GM21737 (cell line): Measurements from ENCODE around the gene PDZRN3.

ENCODE experiments used
- ATAC-seq: cut with Tn5 transposase; IDR thresholded peaks from one replicate; pipeline ENCODE4 v1.9.1; 2021; ENCODE audit warnings: mild to moderate bottlenecking, moderate library complexity; ENCODE audit not compliant: unreplicated experiment

The PDZRN3 gene

DNA sequence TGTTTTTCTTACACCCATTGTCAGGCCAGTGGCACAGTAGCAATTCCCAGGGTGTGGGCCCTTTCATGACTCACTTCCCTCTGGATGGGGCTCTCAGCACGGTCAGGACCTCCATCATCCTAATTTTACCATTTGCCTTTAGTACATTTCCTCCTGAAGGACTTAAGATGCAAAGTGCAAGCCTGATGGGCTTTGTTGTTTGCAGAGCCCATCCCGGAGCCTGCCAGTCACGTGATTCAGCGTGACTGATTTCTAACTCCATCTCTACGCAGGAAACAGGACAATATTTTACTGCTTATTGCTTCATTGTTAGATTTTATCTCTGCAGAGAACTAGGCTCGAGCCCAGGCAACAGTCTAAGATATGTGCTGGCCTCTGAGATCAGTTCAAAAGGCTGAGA, 223.7 kb downstream of the PDZRN3 start:
- ATAC-seq: no peak

DNA sequence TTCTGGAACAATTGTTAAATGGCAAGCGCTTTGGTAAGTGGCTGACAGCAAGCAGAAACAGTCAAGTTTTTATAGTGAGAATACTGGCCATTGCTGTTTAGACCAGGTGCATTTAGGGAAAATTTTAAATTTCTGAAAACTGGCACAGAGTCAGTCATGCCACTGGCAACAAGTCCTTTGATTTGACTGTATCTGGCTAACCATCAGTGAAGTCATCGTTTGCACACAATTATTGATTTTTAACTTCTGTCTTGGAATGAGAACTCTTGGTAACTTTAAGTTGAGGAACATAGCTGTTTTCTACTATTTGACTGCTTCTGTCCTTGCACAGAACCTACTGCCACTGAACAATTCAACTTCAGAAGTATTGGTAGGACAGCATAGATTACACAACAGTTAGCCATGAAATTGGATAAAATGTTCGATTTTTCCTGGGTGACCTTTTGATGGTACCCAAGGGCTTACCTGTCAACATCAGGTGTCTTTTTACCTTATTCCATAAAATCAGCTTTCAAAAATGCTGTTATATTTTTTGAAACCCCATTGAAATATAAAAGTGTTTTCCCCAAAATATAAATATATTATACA, 225.0 kb downstream of the PDZRN3 start:
- no peak for ATAC-seq

DNA sequence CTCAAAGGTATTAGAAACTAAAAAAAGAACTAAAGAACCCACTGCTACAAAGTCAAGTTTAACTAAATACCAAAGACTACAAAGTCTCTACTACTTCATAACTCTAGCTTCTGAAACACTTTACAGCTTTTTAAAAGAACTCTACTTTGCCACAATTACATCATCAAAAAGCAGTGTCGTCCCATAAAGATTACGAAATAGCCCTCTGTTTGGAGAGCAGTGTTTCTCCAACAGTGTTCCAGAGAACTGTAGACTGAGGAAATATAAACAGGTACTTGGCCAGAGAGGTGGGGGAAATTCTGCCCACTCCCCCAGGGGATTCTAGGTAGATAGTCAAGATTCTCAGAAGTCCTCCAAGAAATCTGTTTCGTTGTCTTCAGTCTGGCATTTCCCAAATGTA, 225.6 kb downstream of the PDZRN3 start:
- ATAC-seq: no peak

DNA sequence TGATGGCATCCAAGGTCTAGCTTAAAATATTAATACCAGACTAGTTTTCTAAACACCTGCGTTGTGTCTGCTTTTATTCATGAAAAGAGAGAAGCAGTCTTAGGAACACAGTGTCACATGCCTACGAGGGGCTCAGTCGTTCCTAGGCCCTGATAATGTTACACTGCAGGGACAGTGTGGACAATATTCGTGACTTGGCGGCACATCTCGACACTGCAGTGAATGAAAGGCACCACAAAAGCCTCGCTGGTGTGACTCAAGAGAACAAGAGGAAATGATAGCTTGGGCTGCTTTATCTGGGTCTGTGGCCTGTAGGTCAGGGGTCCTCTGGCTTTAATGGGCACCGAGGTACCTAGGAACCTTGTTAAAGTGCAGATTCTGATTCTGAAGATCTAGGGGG, 226.7 kb downstream of the PDZRN3 start:
- ATAC-seq: no peak

DNA sequence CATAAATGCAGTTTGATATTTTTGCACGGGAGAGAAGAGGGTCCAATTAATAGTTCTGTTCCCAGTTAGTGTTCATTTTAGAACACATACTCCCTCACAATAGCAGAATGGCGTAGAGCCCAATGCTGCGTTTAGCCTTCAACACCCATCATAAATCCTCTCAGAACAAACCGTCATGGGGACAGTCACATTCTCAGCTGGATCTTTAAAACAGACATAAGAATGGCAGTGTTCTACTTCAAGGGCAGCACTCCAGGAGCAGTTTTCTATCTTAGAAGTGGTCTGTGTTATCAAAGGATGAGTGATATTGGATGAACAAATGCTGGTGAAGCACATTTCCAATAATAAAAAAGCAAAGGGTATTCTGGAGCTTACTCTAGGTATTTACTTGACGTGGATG, 230.5 kb downstream of the PDZRN3 start:
- no peak for ATAC-seq

DNA sequence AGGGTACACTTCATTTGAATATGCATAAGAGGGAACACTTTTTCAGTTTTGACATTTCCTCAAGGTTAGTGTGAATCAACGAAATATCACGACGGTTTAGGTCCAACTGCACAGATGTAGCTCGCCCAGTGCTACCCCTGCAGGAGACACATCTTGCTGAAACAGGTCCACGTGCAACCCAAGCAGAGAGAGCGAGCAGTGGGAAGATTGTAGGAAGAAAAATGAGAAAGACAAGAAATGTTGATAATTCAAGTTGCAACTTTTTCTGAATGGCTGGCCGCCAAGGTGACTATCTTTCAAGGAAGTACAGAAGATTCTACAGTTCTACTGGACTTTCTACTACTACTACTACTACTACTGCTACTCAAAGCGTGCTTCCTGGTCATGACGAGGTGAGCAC, 231.7 kb downstream of the PDZRN3 start:
- no peak for ATAC-seq

DNA sequence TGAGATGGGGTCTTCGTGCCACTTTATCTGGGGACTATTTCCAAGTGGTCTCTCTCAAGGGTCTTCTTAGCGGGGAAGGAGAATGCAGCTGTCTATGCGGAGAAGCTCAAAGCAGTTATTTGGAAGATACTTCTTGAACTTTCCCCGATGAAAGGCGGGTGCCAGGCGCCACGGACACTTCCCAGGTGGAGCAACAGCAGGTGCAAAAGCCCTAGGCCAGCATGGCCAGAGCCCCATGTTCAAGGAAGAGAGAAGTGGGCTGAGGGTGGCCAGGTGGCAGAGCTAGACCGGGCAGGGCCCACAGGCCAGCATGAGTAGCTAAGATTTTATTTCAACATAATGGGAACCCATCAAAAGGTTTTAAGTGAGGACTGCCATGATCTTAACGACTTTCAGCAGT, 232.8 kb downstream of the PDZRN3 start:
- ATAC-seq: no peak

DNA sequence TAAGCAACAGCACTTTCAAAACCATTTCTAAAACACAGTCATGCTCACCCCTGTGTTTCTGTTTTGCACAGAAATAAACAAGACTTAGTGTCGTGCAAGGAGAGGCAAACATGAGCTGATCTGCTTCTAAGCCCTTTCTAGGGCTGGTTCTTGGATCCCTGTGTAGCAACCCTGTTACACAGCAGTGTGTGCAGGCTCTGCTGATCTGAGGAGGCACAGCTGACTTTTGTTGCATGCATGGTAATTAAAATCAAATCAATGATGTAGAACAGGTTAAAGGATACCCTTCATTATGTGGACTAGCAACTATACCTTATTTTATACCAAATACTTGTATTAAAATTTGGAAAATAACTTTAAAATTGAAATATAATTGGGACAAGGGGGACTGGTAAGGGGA, 234.8 kb downstream of the PDZRN3 start:
- ATAC-seq: no peak

DNA sequence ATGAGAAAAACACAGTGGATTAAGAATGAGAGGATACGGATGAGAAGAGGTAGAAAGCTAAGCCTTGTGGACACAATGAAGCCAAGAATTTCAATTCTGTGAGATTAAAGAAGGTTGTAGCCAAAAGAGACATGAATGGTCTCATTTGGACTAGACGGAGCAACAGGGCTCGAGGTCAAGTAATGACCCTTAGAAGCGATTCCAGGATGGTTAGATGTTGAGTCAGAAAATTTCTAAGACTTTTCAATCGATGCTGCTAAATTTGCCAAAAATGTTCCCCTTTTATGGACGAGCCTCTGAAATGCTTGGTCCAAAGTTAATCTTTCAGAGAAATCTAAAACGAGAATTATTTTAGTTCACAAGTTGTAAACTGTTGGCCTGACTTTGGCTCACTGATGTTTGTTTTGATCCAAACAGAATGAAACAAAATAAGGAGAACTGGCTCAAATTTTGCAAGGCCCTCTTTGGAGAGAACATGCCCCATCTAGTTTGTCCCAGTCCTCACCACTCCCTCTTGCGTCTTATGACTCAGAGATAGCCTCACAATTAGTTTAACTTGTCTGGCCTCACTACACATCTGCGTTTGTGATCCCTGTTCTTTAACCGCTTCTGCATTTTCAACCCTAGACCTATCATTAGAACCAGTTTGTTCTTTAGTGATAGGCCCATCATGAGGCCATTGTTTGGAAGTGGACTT, 235.5 kb downstream of the PDZRN3 start:
- no peak for ATAC-seq

DNA sequence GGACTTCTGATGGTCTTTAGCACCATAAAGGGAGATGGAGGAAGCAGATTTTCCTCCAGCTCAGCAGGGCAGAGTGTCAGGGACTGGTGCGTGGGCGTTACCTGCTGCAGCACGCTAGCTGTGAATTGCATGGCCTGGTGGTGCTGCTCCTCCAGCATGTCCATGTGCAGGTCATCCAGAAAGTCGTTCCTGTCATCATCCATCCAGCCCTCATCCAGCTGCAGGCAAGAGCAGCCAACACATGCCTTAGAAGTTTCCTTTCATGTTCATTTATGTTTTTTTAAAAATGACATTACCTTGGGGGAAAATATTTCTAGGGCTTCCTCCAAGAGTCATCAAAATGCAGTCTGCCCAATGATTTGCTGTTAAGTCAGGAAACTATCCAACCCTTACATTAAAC, 239.2 kb downstream of the PDZRN3 start:
- ATAC-seq: no peak

DNA sequence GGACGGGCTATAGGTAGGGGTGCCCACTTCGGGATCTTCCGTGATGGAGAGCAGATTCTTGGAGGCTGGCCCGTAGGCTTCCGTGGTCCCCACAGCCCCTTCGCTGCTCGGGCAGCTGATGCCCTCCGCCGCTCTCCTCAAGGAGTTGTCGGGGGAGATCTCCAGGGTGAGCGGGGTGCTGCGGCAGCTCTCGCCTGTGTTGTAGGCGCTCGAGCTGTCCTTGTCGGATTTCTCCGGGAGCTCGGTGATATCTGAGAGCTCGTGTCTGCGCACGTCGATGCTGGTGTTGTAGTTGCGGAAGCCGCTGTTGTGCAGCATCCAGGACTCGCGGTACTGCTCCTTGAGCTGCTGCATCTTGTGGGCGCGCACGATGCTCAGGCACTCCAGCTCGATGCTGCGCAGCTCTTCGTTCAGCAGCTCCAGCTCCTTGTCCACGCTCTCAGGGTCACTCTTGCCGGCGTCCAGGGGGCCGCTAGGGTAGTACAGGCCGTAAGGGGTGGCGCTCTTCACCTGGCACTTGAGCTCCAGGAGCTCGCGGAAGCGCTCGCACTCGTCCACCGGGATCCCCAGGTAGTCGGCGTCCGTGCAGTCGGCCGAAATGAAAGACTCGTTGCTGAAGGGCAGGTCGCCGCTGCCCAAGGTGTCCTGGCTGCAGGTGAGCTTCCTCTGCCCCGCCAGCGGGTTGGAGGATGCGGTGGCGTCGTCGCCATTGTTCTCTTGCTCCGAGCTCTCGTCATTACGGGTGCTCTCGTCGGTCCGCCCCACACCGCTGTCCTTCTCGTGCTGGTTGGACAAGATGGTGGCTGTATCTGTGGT, 240.4 kb downstream of the PDZRN3 start:
- no peak for ATAC-seq

DNA sequence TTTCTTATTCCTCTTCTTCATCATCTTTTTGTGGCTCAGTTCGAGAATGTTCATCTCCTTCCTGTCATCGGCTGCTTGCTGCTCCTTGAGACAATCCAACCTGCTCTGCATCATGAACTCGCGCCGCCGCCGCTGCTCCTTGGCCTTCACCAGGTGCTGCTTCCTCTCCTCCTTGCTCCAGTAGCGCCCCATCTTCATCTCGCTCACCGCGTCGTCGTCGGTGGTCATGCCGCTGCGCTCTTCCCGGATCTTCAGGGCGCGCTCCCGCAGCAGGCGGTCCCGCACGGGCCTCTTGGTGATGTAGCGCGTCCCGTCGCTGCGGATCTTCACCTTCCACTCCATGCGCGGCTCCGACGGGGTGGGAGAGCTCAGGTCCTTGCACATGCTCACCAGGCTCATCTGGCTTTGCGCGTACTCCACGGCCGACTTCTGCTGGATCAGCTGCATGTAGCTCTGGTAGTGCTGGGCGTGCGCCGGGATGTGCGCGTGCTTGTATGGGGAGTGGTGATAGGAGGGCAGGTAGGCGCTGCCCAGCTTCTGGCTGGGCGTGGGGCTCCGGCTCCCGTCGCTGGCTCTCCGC, 241.2 kb downstream of the PDZRN3 start:
- ATAC-seq: no peak

DNA sequence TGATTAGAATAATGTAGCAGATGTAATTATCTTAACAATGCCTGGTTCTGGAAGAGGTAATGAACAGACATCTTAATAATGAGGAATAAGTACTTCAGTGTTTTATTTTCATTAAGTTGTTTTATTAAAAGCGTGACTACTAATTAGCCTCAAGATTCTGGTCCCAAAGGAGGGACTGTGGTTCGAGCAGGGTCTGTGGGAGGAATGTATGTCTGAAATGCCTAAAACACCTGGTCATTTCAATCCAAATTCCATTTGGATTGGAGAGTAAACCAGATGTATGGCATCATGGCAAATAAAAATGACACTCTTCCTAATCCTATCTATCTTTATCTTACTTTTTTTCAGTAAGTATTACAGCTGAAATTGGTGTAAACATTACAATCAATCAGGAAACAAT, 243.2 kb downstream of the PDZRN3 start:
- ATAC-seq: no peak

DNA sequence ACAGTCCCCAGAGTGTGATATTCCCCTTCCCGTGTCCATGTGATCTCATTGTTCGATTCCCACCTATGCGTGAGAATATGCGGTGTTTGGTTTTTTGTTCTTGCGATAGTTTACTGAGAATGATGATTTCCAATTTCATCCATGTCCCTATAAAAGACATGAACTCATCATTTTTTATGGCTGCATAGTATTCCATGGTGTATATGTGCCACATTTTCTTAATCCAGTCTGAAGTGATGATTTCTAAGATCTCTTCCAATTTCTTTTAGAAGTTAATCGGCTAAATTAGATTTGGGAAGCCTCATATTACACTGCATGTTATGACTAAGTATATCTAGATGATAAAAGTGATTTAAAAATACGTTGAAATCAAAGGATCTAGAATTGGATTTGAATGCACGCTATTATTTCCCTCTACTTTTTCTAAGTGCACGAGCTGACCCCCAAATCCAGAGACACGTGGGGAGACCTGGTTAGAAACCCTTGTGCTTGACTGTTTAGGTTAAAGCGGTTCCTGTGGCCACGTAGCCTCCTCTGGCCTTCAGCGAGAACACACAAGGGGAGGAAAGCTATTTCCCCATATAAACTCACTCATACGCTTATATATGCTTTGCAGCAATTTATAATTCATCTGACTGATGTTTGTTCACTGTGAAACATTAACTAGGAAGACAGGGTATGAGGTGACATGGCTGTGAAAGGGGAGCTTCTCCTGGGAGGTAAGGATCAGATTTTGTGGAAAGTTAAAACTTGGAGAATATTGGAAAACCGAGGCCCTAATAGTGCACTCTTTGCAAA, 243.8 kb downstream of the PDZRN3 start:
- ATAC-seq: no peak

DNA sequence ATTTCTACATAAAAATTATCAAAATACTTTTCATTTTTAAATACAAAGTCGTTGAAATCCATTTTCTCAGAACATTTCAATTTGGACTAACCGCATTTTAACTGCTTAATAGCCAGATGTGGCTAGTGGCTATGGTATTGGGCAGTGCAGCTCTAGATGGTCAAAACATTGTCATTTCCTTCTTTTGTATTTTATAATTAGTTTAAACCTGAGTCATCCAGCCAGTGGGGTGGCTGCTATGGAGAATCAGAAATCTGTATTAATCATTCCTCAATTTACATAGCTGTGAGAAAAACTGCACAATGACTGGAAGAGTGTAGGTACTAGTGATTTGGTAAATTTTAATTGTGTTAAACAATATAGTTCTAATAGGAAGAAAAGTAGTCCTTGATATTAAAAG, 245.3 kb downstream of the PDZRN3 start:
- no peak for ATAC-seq

DNA sequence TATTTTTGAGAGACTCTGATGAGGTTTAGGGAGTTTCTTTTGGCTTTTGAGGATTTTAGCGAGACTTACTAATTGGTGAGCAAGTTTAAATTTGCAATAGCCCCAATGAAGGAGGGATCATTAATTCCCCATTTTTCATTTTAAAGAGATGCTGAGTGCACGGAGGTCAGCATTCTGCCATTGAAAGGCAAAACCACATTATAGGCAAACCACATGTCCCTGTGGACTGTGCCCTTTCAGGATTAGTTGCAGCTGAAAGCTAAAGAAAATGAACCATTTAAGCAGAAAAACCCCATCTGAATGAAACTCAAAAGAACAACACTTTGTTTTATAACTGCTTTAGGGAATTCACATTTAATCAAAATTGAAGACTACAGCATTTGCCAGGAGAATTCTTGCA, 246.5 kb downstream of the PDZRN3 start:
- no peak for ATAC-seq

DNA sequence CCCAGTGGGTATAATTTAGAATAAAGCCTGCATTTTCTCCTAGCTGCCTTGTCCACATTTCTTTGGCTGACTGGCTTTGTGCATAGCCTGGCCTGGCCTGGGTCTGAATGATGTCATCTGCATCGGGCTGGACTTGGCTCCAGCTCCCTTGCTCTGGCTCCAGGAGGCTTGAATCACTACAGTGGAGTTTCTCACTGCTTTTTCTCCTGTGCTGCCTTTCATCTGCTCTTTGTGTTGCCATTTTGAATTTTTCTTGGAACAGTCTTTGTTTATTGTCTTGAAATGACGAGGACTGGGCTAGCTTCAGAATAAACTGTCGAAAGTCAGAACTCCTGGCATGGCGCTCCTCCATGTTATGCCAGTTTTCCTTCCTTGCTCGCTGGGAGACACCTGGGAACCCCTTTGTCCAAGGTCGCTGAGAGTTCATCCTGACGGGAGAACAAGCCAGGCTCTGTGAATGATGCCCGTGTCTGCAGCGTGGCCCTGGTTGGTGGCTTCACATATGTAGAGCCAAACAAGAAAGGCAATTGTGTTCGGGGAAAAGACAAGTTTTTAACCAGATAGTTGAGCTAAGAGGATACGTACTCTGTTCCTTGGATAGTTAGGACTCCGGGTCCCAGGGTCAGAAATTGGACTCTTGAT, 258.9 kb downstream of the PDZRN3 start:
- no peak for ATAC-seq

DNA sequence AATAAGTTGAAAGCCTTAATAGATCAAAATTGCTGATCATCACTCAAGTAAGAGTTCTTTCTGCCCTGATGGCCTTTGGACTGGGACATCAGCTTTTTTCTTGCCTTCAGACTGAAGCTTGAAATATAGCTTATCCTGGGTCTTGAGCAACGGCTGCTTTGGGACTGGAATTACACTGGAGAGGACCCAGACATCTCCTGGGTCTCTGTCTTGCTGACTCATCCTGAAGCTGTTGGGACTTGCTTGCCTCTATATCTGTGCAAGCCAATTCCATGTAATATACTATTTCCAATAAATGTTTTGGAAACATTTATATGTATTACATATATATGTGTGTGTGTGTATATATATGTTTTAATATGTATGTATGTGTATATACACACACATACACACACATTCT, 260.2 kb downstream of the PDZRN3 start:
- ATAC-seq: no peak

DNA sequence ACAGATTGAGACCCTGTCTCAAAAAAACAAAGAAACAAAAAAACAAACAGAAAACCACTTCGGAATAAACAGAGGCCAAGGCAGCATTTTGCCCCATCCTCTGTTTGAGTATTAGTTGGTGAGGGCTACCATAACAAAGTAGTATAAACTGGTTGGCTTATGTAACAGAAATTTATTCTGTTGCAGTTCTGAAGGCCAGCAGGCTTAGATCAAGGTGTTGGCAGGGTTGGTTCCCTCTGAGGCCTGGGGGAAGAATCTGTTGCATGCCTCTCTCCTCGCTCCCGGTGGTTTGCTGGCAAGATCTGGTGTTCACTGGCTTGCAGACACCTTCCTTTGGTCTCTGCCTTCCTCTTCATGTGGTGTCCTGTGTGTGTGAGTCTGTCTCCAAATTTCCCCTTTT, 261.6 kb downstream of the PDZRN3 start:
- no peak for ATAC-seq

DNA sequence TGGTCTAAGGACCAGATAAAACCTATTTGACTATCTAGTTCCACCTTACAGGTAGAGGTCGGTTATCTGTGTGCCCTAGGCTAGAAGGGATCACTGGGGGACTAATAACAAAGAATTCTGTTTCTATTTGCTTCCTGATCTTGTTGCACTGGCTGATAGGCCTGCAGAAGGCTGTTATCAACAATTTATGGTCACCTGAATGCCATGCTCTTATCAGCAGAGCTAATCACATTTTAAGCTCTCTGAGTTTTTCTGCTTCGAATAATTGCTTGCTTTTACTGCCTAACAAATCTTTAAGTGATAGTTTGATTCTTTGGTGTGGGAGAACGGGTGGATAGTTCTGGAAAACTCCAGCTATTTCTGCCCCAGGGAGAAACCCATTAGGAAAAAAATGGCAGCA, 263.1 kb downstream of the PDZRN3 start:
- no peak for ATAC-seq
